Astrocyte (in vitro differentiated cells and primary cell): Measurements from ENCODE around the gene APBA2.

ENCODE experiments used
- CTCF ChIP-seq: IDR thresholded peaks from 2 replicates; pipeline ENCODE4 v1.5.1; 2011; ENCODE audit warnings: low read depth, mild to moderate bottlenecking, inconsistent platforms, low read length, moderate library complexity; ENCODE audit not compliant: insufficient read depth
- EZH2 ChIP-seq: IDR thresholded peaks from 2 replicates; pipeline ENCODE4 v1.6.1; 2012; ENCODE audit warnings: mild to moderate bottlenecking, low read length, inconsistent platforms; ENCODE audit not compliant: insufficient read depth

- TF ChIP-seq EZH2 (no peak), CTCF (no peak)
These were observed 136.1 kb downstream of the APBA2 start for GRCh38 chr15:29021857-29022256.
